Measurements from ENCODE around the gene LIM2.
"Not testable (repeated sequence)": the region's sequence is repeated elsewhere in the genome, so short reads cannot be mapped to it uniquely, and the experiment has no call there.

Gene LIM2

GRCh38 chr19:51387924-51388389 is at the start of gene LIM2:
TSS of gene LIM2 (minus strand) at chr19:51387974. CDS start at chr19:51387443, 531 bp downstream.
- DNase-seq (ENCODE audit: low read depth): no peak

DNA sequence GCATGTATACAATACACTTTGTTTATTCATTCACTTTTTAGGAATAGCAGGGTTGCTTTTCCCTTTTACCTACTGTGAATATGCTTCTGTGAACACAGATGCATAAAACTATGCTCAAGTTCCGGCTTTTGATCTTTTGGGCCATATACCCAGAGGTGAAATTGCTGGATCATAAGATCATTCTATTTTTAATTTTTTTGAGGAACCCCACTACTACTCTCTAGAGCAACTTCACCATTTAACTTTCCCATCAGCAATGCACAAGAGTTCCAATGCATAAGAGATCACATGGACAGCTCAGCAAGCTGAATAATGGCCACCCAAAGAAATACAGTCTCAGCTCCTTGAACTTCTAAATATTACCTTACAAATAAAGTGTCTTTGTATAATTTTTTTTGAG is 46.7 kb upstream of the LIM2 start:
- no peak for DNase-seq (ENCODE audit: low read depth)

DNA sequence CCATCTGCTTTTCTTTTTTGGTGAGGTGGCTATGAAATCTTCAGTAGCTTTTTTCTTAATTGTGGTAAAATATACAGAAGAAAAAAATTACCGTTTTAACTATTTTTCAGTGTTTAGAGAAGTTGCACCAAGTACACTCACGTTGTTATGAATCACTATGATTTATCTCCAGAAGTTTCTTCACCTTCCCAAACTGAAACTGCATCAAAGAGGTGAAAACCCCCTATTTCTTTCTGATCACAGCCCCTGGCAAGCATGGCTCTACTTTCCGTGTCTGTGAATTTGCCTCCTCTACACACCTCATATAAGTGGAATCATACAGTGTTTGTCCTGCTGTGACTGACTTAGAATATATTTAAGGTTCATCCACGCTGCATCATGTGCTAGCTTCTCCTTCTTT is 45.3 kb upstream of the LIM2 start:
- DNase-seq (ENCODE audit: low read depth): no peak

- DNase-seq (ENCODE audit: low read depth): no peak
Observed at GRCh38 chr19:51431124-51431523, 43.4 kb upstream of the LIM2 start.

GRCh38 chr19:51430221-51430620 is 42.4 kb upstream of the LIM2 start:
- no peak for DNase-seq (ENCODE audit: low read depth)

- no peak for DNase-seq (ENCODE audit: low read depth)
Observed at GRCh38 chr19:51427201-51427600, 39.4 kb upstream of the LIM2 start.

DNA sequence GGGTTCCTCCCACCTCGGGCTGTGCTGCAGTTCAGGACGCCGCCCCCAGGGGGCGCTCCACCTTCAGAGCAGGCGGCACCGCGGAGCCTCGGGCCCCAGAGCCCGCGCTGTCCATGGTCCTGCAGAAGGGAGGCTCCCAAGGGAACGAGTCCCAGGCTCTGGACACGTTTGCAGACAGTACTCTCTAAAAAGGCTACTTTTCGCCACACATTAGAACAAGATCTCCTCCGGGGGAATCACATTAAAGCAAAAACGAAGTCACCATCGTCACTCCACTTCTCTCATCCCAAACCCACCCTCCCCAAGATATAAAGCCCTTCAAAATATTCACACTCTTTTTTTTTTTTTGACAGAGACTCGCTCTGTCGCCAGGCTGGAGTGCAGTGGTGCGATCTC is 34.3 kb upstream of the LIM2 start:
- DNase-seq (ENCODE audit: low read depth): no peak

GRCh38 chr19:51421229-51422052 is 33.7 kb upstream of the LIM2 start:
- no peak for DNase-seq (ENCODE audit: low read depth)

GRCh38 chr19:51420511-51420910 is 32.7 kb upstream of the LIM2 start:
- not testable (repeated sequence) for DNase-seq (ENCODE audit: low read depth)

DNA sequence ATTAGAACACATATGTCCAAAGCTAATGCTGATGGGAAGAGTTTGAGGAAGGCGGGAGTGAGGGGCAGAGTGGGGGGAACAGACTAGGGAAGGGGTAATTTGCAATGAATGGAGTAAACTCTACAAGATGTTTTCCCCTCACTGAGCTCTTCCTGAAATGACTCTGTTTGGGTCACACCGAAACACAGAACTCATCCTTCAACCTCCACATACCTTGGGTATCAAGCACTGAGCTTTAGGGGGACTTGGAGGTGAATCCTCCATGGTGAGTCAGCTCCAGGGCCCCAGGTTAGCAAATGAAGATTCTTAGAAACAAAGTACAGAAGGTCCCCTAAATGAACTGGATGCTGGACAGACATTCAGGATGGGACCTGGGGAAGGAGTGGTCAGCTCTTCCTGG is 30.9 kb upstream of the LIM2 start:
- DNase-seq (ENCODE audit: low read depth): no peak

- DNase-seq (ENCODE audit: low read depth): no peak
Observed at GRCh38 chr19:51417810-51418157, 30.0 kb upstream of the LIM2 start.

DNA sequence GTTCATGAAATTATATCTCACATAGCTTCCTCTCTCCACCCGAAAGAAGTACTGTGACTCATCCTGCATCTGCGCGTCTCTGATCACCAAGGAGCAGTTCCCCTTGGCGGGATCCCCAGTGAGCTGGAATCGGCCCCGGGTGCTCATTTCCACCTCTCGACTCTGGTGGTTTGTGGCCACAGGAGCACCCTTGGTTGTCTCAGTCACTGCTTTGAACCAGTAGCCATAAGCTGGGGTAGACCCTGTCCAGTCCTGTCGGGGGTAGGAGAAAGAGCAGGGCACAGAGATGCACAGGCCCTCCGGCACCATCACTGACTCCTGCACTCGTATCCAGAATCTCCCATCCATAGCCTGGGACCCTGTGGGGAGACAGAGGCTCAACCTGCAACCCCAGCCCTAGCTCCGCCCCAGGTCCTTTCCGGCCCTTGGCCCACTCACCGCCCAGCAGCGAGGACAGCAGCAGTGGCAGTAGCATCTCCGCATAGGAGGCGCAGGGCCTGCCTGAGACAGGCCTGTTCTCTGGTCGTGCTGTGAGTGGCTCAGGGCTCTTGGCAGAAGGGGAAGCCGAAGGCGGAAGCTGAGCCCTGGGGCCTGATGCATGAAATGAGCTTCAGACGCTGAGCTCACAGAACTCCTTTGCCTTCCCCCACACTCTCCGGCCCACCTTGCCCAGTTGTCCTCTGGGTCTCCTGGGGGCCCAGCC is 29.5 kb upstream of the LIM2 start, which contains the start of gene SIGLEC10:
Gene SIGLEC10 (minus strand): TSS at position 536 of the 703 bp plus-strand sequence. CDS start 61 bp downstream, at position 475.
- no peak for DNase-seq (ENCODE audit: low read depth)

DNA sequence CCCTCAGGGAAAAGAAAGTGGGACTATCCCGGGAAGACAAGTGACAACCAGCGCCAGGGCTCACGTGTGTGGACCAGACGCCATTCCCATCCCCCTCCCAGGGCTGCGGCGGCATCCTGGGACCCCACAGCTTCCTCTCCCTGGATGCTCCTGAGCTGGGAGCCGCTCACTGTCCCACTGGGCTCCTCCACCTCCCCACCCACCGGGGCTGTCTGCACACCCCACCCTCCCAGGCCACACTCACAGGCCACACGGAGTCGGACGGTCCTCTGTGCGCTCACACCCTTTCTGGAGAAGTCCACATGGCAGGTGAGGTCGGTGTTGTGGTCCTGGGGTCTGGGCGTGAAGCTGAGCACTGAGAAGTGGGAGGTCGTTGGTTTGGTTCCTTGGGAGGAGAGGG is 28.6 kb upstream of the LIM2 start:
- DNase-seq (ENCODE audit: low read depth): not testable (repeated sequence)

GRCh38 chr19:51415187-51415586 is 27.4 kb upstream of the LIM2 start:
- no peak for DNase-seq (ENCODE audit: low read depth)

- no peak for DNase-seq (ENCODE audit: low read depth)
Observed at GRCh38 chr19:51410950-51411748, 23.4 kb upstream of the LIM2 start.

GRCh38 chr19:51407511-51408131 is 19.8 kb upstream of the LIM2 start:
- no peak for DNase-seq (ENCODE audit: low read depth)

GRCh38 chr19:51402117-51402516 is 14.3 kb upstream of the LIM2 start:
- no peak for DNase-seq (ENCODE audit: low read depth)

GRCh38 chr19:51399936-51400335 is 12.2 kb upstream of the LIM2 start:
- not testable (repeated sequence) for DNase-seq (ENCODE audit: low read depth)

- no peak for DNase-seq (ENCODE audit: low read depth)
Observed at GRCh38 chr19:51399231-51399630, 11.5 kb upstream of the LIM2 start.

DNA sequence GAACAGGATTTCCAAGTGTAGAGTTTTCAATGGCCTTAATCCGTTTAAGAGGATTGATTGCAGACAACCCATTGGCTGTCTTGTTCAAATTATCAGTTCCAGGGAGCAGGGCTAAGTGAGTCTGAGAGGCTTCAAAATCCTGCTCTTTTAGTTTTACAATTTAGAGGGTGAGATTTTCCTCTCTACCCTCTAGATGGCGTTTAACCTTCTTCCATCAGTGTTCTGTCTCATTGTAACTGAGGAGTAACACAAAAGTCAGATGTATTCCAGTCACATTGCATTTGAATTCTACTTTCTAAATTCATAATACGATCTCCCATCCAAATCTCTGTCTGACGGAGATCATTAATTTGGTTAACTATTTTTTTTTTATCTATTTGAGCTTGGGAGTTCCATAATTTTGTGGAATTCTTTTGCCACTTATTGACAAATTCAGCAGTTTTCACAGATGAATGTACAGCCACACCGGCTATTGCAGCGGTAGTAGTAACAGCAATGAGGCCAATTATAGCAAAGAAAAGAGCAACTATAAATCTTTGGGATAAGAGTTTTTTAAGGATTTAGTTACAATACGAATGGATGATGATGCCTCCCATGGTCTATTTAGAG is 10.4 kb upstream of the LIM2 start:
- DNase-seq (ENCODE audit: low read depth): no peak

DNA sequence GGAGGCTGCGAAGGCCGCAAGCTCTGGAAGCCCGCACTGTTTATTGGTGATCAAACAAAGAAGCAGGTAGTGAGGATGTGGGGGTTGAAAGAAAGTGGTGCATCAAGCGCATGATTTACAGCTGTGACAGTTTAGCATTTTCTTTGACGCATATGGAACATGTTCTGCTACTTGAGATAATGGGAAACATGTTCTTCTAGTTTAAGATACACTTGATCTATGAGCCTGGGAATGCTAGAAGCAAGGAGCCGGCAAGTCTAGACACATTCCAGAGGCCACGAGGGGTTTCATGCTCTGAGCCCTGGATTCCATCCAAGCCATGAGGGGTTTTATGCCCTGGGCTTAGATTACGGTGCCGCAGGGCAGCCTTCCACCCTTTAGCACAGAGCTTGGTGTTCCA is 9.7 kb upstream of the LIM2 start:
- not testable (repeated sequence) for DNase-seq (ENCODE audit: low read depth)

- no peak for DNase-seq (ENCODE audit: low read depth)
Observed at GRCh38 chr19:51396175-51396574, 8.4 kb upstream of the LIM2 start.
